Osteocyte (in vitro differentiated cells): ENCODE results near the gene CAMK2D. TPM values are rescaled to one million over a fixed set of nuclear protein-coding genes. Genes with fewer than 3 reads are reported as not detected.
A peak's percentile ranks its signal among the peaks of the same experiment; 100 is the strongest.

Experiments used
- DNase-seq: peaks from one replicate; pipeline ENCODE4 v3.0.0; 2021; ENCODE audit warnings: mixed read lengths; ENCODE audit not compliant: unreplicated experiment; ENCODE audit errors: extremely low spot score
- H3K27ac Mint-ChIP-seq: one replicate; pipeline ENCODE4 v1.8.0; 2021; ENCODE audit warnings: mild to moderate bottlenecking, mixed read lengths; ENCODE audit not compliant: unreplicated experiment
- H3K27me3 Mint-ChIP-seq: one replicate; pipeline ENCODE4 v1.8.0; 2021; ENCODE audit warnings: mixed read lengths; ENCODE audit not compliant: unreplicated experiment
- H3K36me3 Mint-ChIP-seq: one replicate; pipeline ENCODE4 v1.8.0; 2021; ENCODE audit warnings: mixed read lengths; ENCODE audit not compliant: unreplicated experiment
- H3K4me1 Mint-ChIP-seq: one replicate; pipeline ENCODE4 v1.8.0; 2021; ENCODE audit warnings: mixed read lengths; ENCODE audit not compliant: unreplicated experiment
- H3K4me3 Mint-ChIP-seq: one replicate; pipeline ENCODE4 v1.8.0; 2021; ENCODE audit warnings: mild to moderate bottlenecking, moderate library complexity, mixed read lengths; ENCODE audit not compliant: unreplicated experiment
- H3K9me3 Mint-ChIP-seq: one replicate; pipeline ENCODE4 v1.8.0; 2021; ENCODE audit warnings: mixed read lengths; ENCODE audit not compliant: unreplicated experiment
- total RNA-seq: library from RNA; stranded (reverse); gene quantifications from 2 replicates; pipeline ENCODE4 v1.2.1, GENCODE V29; 2021
- TF ChIP-seq, protein P1 (sequence below): fragments of 200-600 bp; sonication (generic); IDR thresholded peaks from 2 replicates; pipeline ENCODE4 v1.5.0; 2021; ENCODE audit warnings: antibody characterized with exemption, mild to moderate bottlenecking, moderate library complexity

CAMK2D gene
- total RNA-seq, 1 donor from 2014 or later = 84.3 TPM

DNA sequence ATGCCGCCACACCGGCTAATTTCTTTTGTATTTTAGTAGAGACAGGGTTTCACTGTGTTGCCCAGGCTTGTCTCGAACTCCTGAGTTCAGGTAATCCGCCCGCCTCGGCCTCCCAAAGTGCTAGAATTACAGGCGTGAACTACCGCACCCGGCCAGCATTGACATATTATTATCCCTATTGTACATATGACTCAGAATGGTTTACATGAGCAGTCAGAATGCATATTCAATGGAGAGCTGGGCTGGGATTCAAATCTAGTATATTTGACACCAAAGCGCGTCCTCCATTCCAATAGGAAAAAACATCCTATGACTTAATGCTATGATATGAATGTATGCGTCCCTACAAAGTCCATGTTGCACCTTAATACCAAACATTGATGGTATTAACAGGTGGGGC is 281.4 kb downstream of the CAMK2D start:
- Mint-ChIP-seq H3K36me3 (peaks cover 48% of the 10 kb centered on the region), H3K4me1 (no peaks in the 10 kb centered on the region), H3K9me3 (peaks cover 7% of the 10 kb centered on the region), H3K4me3 (no peak overlapping the region), H3K27me3 (no peaks in the 10 kb centered on the region), H3K27ac (no peak overlapping the region)
- TF ChIP-seq, protein P1, sequence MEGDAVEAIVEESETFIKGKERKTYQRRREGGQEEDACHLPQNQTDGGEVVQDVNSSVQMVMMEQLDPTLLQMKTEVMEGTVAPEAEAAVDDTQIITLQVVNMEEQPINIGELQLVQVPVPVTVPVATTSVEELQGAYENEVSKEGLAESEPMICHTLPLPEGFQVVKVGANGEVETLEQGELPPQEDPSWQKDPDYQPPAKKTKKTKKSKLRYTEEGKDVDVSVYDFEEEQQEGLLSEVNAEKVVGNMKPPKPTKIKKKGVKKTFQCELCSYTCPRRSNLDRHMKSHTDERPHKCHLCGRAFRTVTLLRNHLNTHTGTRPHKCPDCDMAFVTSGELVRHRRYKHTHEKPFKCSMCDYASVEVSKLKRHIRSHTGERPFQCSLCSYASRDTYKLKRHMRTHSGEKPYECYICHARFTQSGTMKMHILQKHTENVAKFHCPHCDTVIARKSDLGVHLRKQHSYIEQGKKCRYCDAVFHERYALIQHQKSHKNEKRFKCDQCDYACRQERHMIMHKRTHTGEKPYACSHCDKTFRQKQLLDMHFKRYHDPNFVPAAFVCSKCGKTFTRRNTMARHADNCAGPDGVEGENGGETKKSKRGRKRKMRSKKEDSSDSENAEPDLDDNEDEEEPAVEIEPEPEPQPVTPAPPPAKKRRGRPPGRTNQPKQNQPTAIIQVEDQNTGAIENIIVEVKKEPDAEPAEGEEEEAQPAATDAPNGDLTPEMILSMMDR = no peak
- DNase-seq = no peak

DNA sequence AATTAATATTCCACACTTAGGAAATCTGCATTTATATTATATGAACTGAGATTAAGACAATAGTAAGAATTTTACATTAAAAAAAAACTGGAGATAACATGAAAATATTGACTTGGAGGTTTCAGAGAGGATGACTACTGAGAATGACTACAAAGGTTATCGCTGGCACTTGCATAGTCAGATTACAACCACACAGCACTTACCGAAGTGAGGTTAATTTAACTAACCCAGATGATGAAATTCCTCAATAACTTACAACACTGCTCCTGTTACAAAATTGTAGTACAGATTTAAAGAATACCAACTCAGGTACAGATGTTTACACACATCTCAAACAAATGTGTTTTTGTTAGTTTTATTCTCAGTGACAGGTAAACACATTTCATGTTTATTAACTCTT is 283.5 kb downstream of the CAMK2D start:
- Mint-ChIP-seq H3K4me1 (peaks cover 5% of the 10 kb centered on the region), H3K36me3 (peaks cover 49% of the 10 kb centered on the region), H3K9me3 (peaks cover 7% of the 10 kb centered on the region), H3K4me3 (no peak overlapping the region), H3K27ac (no peak overlapping the region), H3K27me3 (no peaks in the 10 kb centered on the region)
- no peak for DNase-seq
- TF ChIP-seq, protein P1 = no peak

DNA sequence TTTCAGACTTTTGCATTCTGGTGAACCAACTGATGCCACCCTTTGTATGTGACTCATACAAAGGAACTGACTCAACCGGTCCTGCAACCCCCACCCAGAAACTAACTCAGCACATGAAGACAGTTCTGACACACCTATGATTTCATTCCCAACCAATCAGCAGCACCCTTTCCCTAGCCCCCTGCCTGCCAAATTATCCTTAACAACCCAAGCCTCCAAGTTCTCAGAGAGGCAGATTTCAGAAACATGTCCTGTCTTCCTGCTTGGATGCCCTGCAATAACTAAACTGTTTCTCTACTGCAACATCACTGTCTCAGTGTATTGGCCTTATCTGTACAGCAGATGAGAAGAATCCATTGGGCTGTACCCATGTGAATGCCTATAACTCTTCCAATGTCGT is 284.7 kb downstream of the CAMK2D start:
- peaks cover 5% of the 10 kb centered on the region for H3K4me1 Mint-ChIP-seq
- H3K27ac Mint-ChIP-seq = no peak overlapping the region
- H3K4me3 Mint-ChIP-seq = no peak overlapping the region
- TF ChIP-seq, protein P1 = no peak
- no peaks in the 10 kb centered on the region for H3K27me3 Mint-ChIP-seq
- peaks cover 43% of the 10 kb centered on the region for H3K36me3 Mint-ChIP-seq
- peaks cover 7% of the 10 kb centered on the region for H3K9me3 Mint-ChIP-seq
- DNase-seq = no peak

DNA sequence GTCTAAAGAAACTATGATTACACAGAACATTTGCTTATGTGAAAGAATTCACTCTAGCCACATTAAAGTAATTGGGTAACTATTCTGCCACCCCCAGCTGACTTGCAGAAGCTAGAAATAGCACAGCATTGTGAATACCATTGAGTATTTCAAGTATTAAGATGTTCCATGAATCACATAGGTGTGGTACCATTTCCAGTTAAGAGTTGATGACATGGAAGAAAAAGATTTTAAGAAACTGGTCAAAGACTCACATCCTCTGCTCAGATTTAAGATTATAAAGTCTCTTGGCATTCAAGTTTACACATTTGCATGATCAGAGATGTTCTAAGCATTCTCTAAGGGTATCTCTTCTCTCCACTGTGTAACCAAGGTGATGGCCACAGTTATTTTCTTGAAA is 287.5 kb downstream of the CAMK2D start:
- peaks cover 7% of the 10 kb centered on the region for H3K9me3 Mint-ChIP-seq
- H3K4me3 Mint-ChIP-seq = no peak overlapping the region
- DNase-seq = no peak
- H3K36me3 Mint-ChIP-seq = peaks cover 46% of the 10 kb centered on the region
- peaks cover 20% of the 10 kb centered on the region for H3K4me1 Mint-ChIP-seq
- TF ChIP-seq, protein P1 = no peak
- no peaks in the 10 kb centered on the region for H3K27me3 Mint-ChIP-seq
- H3K27ac Mint-ChIP-seq = peak overlapping the region; percentile 12

DNA sequence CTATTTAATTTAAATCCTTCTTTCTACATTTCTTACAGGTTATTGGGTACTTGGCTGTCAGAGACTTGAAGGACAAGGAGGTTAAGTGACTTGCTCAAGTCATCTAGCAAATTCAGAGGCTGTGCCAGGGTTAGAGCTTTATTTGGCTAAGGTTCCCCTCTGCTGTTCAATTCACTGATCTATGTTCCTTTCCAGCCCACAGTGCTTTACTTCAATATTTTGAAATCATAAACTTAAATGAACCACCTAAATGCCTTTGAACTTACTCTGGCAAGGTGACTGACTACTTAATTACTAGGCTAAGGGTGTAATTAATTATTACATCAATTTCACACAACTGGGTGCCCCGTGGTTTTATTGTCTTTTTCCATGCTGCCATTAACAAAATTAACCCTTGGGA is 288.7 kb downstream of the CAMK2D start:
- H3K27me3 Mint-ChIP-seq = no peaks in the 10 kb centered on the region
- H3K36me3 Mint-ChIP-seq = peaks cover 40% of the 10 kb centered on the region
- peaks cover 31% of the 10 kb centered on the region for H3K4me1 Mint-ChIP-seq
- H3K27ac Mint-ChIP-seq = no peak overlapping the region
- no peak overlapping the region for H3K4me3 Mint-ChIP-seq
- DNase-seq = no peak
- TF ChIP-seq, protein P1 = no peak
- H3K9me3 Mint-ChIP-seq = peaks cover 7% of the 10 kb centered on the region
